IMR-90 (cell line): Measurements from ENCODE around the gene TRMT1. TPM values are rescaled to one million over a fixed set of nuclear protein-coding genes. Genes with fewer than 3 reads are reported as not detected.
A peak's percentile ranks its signal among the peaks of the same experiment; 100 is the strongest.

Source experiments
- ATAC-seq: fragments of 200-7000 bp; cut with Tn5 transposase; 2 replicates; pipeline ENCODE4 v1.9.1; 2020; ENCODE audit warnings: low read depth, mild to moderate bottlenecking, moderate library complexity
- BruUV-seq: library from RNA; stranded (reverse); fragments of 400-500 nt; replicated peaks from 2 replicates; lab custom pipeline; 2021; lab: Mats Ljungman, UMichigan
- CTCF ChIA-PET: fragments of 300-600 bp; formaldehyde crosslinking; extraction: SDS; loops from one replicate; lab custom pipeline; 2021; ENCODE audit warnings: antibody characterized with exemption; lab: Yijun Ruan, JAX
- POLR2A ChIA-PET: fragments of 300-600 bp; sonication (Branson Sonifier 250); formaldehyde crosslinking; loops from one replicate; lab custom pipeline; 2022; ENCODE audit warnings: antibody characterized with exemption; ENCODE audit not compliant: unreplicated experiment; lab: Charles Lee
- DNase-seq: peaks from one replicate; pipeline ENCODE4 v3.0.0; 2013
- H2AFZ ChIP-seq: replicated peaks from 2 replicates; pipeline ENCODE3; 2013; ENCODE audit warnings: low read length, mild to moderate bottlenecking; ENCODE audit not compliant: poor library complexity
- H2AK5ac ChIP-seq: 2 replicates; pipeline ENCODE4 v1.6.1; 2013; ENCODE audit warnings: low read depth, low read length, inconsistent platforms
- H2AK9ac ChIP-seq: replicated peaks from 2 replicates; pipeline ENCODE3; 2013; ENCODE audit warnings: mild to moderate bottlenecking, low read depth, low read length, moderate library complexity; ENCODE audit not compliant: poor library complexity
- H2BK120ac ChIP-seq: 2 replicates; pipeline ENCODE4 v1.6.1; 2013; ENCODE audit warnings: low read depth, low read length, inconsistent platforms
- H2BK15ac ChIP-seq: 3 replicates; pipeline ENCODE4 v1.6.1; 2013; ENCODE audit warnings: low read depth, low read length, inconsistent platforms
- H2BK20ac ChIP-seq: 2 replicates; pipeline ENCODE4 v1.6.1; 2013; ENCODE audit warnings: low read depth, mild to moderate bottlenecking, inconsistent platforms, low read length, moderate library complexity
- H2BK5ac ChIP-seq: 2 replicates; pipeline ENCODE4 v1.6.1; 2013; ENCODE audit warnings: mild to moderate bottlenecking, low read depth, low read length, inconsistent platforms; ENCODE audit not compliant: poor library complexity, severe bottlenecking
- H3K14ac ChIP-seq: replicated peaks from 2 replicates; pipeline ENCODE4 v1.6.1; 2013; ENCODE audit warnings: low read depth, low read length, inconsistent platforms
- H3K18ac ChIP-seq: 2 replicates; pipeline ENCODE4 v1.6.1; 2013; ENCODE audit warnings: low read depth, low read length, control low read depth
- H3K23ac ChIP-seq: 2 replicates; pipeline ENCODE4 v1.6.1; 2013; ENCODE audit warnings: low read depth, low read length, inconsistent platforms
- H3K27ac ChIP-seq: 2 replicates; pipeline ENCODE4 v1.5.1; 2013; ENCODE audit warnings: mild to moderate bottlenecking, control low read depth, low read length; ENCODE audit not compliant: insufficient read depth
- H3K27me3 ChIP-seq: 2 replicates; pipeline ENCODE4 v1.6.1; 2013; ENCODE audit warnings: low read length; ENCODE audit not compliant: control insufficient read depth, insufficient read depth
- H3K36me3 ChIP-seq: 2 replicates; pipeline ENCODE4 v1.6.1; 2013; ENCODE audit warnings: low read length, mixed read lengths; ENCODE audit not compliant: control insufficient read depth, insufficient read depth
- H3K4ac ChIP-seq: 2 replicates; pipeline ENCODE4 v1.6.1; 2013; ENCODE audit warnings: low read depth, low read length, inconsistent platforms
- H3K4me1 ChIP-seq: 2 replicates; pipeline ENCODE4 v1.6.1; 2013; ENCODE audit warnings: low read length, mixed read lengths; ENCODE audit not compliant: control insufficient read depth, insufficient read depth
- H3K4me2 ChIP-seq: 2 replicates; pipeline ENCODE4 v1.6.1; 2013; ENCODE audit warnings: low read depth, mild to moderate bottlenecking, control low read depth, low read length, moderate library complexity
- H3K4me3 ChIP-seq: 2 replicates; pipeline ENCODE4 v1.5.1; 2013; ENCODE audit warnings: low read depth, mild to moderate bottlenecking, control low read depth, low read length, moderate library complexity; ENCODE audit not compliant: insufficient read depth
- H3K56ac ChIP-seq: 2 replicates; pipeline ENCODE4 v1.6.1; 2013; ENCODE audit warnings: low read length, inconsistent platforms; ENCODE audit not compliant: insufficient read depth; ENCODE audit errors: extremely low read depth
- H3K79me1 ChIP-seq, 2 experiments: 2 replicates each; pipeline ENCODE4 v1.6.1; 2013; ENCODE audit warnings: low read length in 2 of 2, inconsistent platforms in 1 of 2, low read depth in 1 of 2
- H3K9ac ChIP-seq: 2 replicates; pipeline ENCODE4 v1.6.1; 2013; ENCODE audit warnings: low read depth, low read length, control low read depth
- H3K9me1 ChIP-seq: 2 replicates; pipeline ENCODE4 v1.6.1; 2013; ENCODE audit warnings: low read length, inconsistent platforms; ENCODE audit not compliant: insufficient read depth
- H3K9me3 ChIP-seq: 2 replicates; pipeline ENCODE4 v1.6.1; 2013; ENCODE audit warnings: low read length; ENCODE audit not compliant: control insufficient read depth, insufficient read depth
- H4K20me1 ChIP-seq: 2 replicates; pipeline ENCODE4 v1.6.1; 2013; ENCODE audit warnings: low read length, inconsistent platforms; ENCODE audit not compliant: insufficient read depth
- H4K5ac ChIP-seq: 2 replicates; pipeline ENCODE4 v1.6.1; 2013; ENCODE audit warnings: mild to moderate bottlenecking, low read depth, low read length, control low read depth
- H4K8ac ChIP-seq, 2 experiments: 2 replicates each; pipeline ENCODE4 v1.6.1; 2013; ENCODE audit warnings: low read depth in 2 of 2, low read length in 2 of 2, control low read depth in 1 of 2, inconsistent platforms in 1 of 2
- H4K91ac ChIP-seq: 2 replicates; pipeline ENCODE4 v1.6.1; 2013; ENCODE audit warnings: low read depth, low read length, inconsistent platforms; ENCODE audit not compliant: insufficient read depth
- CEBPB ChIP-seq: IDR thresholded peaks from 2 replicates; pipeline ENCODE4 v1.6.1; 2012; ENCODE audit warnings: low read depth, low read length, improper control_type of control experiment
- CHD1 ChIP-seq: IDR thresholded peaks from 2 replicates; pipeline ENCODE4 v1.6.1; 2012; ENCODE audit warnings: low read depth, low read length, improper control_type of control experiment
- FOS ChIP-seq: fragments of 150-350 bp; IDR thresholded peaks from 2 replicates; pipeline ENCODE4 v1.6.1; 2016; ENCODE audit warnings: low read depth, low read length
- MAZ ChIP-seq: IDR thresholded peaks from 2 replicates; pipeline ENCODE4 v1.6.1; 2012; ENCODE audit warnings: low read depth, mild to moderate bottlenecking, low read length, improper control_type of control experiment, moderate library complexity, borderline replicate concordance
- MXI1 ChIP-seq: IDR thresholded peaks from 2 replicates; pipeline ENCODE4 v1.6.1; 2012; ENCODE audit warnings: low read depth, mild to moderate bottlenecking, low read length, moderate library complexity, borderline replicate concordance
- RAD21 ChIP-seq: IDR thresholded peaks from 2 replicates; pipeline ENCODE4 v1.6.1; 2012; ENCODE audit warnings: low read length, improper control_type of control experiment
- dilution Hi-C: fragments of 300-500 bp; cut with HindIII; formaldehyde crosslinking; loops from one replicate; pipeline ENCODE4 v1.14.3; 2018; ENCODE audit warnings: low sequenced_read_pairs; ENCODE audit not compliant: unreplicated experiment
- in situ Hi-C: fragments of 300-500 bp; cut with MboI; formaldehyde crosslinking; loops from 3 replicates; pipeline ENCODE4 v1.14.3; 2019; ENCODE audit warnings: low sequenced_read_pairs, inconsistent platforms, mixed read lengths
- intact Hi-C: fragments of 100-400 bp; cut with micrococcal nuclease; formaldehyde crosslinking; loops from 2 replicates; pipeline ENCODE4 v1.10.0; 2022
- polyA plus RNA-seq, 3 experiments: library from polyadenylated mRNA; depleted of rRNA; stranded (reverse); fragments of >200 nt; gene quantifications; 2 replicates each; pipeline ENCODE4 v1.2.3, GENCODE V29; 2012; ENCODE audit warnings: low replicate concordance in 1 of 3
- total RNA-seq: library from RNA; depleted of rRNA; stranded (reverse); fragments of >200 nt; gene quantifications from 2 replicates; pipeline ENCODE4 v1.2.3, GENCODE V29; 2012

Gene TRMT1
- total and polyA plus RNA-seq, 2 of the 4 experiments (the other 2 are of a cell fraction), result 28.3 to 56.0 TPM

DNA sequence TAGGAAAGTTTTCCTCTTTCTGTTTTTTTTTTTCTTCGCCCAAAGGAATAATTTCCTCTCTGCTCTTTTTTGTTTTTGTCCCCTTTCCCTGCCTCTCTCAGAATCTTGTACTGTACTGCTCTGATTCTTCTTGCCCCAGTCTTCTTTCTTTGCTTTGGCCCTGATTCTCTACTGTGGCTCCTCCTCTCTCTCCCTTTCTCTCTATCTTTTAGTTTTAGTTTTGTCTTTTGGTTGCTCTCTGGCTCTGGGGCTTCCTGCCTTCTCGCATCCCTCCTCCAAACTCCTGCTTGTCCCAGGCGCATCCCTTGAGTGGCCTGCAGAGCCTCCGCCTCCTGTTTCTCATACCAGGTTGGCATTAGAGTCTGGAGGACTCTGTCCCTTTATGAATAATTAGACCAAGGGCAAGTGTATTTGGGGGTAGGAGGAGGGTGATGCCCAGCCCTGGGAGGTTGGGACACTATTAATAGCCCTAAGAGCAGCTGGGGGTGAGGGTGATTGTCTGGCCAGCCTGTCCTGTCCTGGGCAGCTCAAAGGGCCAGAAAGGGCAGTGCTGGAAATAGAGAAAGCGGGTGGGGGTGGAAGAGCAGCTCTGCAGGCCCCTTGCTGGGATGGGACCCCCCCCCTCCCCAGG is 53.0 kb downstream of the TRMT1 start (continued):
- TF ChIP-seq MXI1, result no peak

DNA sequence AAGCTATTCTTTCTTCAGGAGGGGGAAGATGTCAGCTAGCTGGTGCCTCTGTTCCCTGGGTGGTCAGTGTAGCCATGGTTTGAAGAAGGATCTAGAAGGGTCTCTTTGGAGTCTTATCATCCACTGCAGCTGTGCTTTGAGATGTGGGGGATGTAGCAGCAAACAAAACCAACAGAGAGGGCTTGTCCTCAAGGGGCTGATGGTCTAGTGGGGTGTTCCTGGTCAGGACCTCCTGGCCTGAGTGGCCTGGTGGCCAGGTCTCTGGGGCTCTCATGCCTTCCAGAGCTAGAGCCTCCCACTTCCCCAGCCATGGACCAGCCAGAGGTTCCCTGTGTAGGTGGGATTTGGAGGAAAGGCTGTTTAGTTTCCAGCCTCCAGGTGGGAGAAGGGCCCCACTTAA is 54.2 kb downstream of the TRMT1 start:
- H3K9me3 ChIP-seq, result no peaks in the 10 kb centered on the region
- no peak overlapping the region for H3K4ac ChIP-seq
- no peak overlapping the region for H4K5ac ChIP-seq
- no peak overlapping the region for H4K91ac ChIP-seq
- no peak overlapping the region for H3K9ac ChIP-seq
- H3K56ac ChIP-seq, result no peak overlapping the region
- H3K4me3 ChIP-seq, result no peak overlapping the region
- no peak overlapping the region for H2AK9ac ChIP-seq
- no peak overlapping the region for H2BK5ac ChIP-seq
- H3K23ac ChIP-seq, result peak overlapping the region; percentile 60
- no peak overlapping the region for H3K27ac ChIP-seq
- TF ChIP-seq CEBPB, result no peak
- no peak for TF ChIP-seq RAD21
- TF ChIP-seq MXI1, result no peak
- TF ChIP-seq CHD1, result no peak
- no peak for TF ChIP-seq MAZ
- TF ChIP-seq FOS, result no peak
- no peak overlapping the region for H3K4me2 ChIP-seq
- H2AK5ac ChIP-seq, result no peak overlapping the region
- H2AFZ ChIP-seq, result no peak overlapping the region
- H3K79me1 ChIP-seq, result peaks cover 43 to 89% of the 10 kb centered on the region in 2 experiments
- ChIA-PET CTCF (interaction anchor here (1.1 to 2.7 kb wide), 4 partner anchors 32 to 85 kb away, joined by 8 to 25 read pairs (median 16); no protein-coding TSS in a partner anchor), POLR2A (no interaction called here)
- no peak for ATAC-seq
- dilution Hi-C loops (no loop called here), in situ Hi-C loops (no loop called here), intact Hi-C loops (loop anchor here (5.0 kb wide), 1 partner anchor 65 kb away; the partner anchor contains the start of gene NFIX)
- H3K14ac ChIP-seq, result no peak overlapping the region
- 0 out of 4 replicates have a peak overlapping the region, but pooled peaks of 1 of the 2 experiments have one; percentile 24 for H4K8ac ChIP-seq
- peaks cover 10% of the 10 kb centered on the region for H3K36me3 ChIP-seq
- 0 out of 2 replicates have a peak, but pooled peaks cover 5% of the 10 kb centered on the region for H3K9me1 ChIP-seq
- H3K18ac ChIP-seq, result no peak overlapping the region
- H3K27me3 ChIP-seq, result no peaks in the 10 kb centered on the region
- no peak overlapping the region for H2BK120ac ChIP-seq
- no peak overlapping the region for H2BK15ac ChIP-seq
- H4K20me1 ChIP-seq, result peaks cover 23% of the 10 kb centered on the region; the same call in 1 of the 2 replicates
- BruUV-seq, result no TSS peak
- no peak for DNase-seq
- no peak overlapping the region for H2BK20ac ChIP-seq
- H3K4me1 ChIP-seq, result peaks cover 31% of the 10 kb centered on the region
